GM12865 (cell line): ENCODE measurements around the gene CCDC183.
"Not testable (repeated sequence)": the region's sequence is repeated elsewhere in the genome, so short reads cannot be mapped to it uniquely, and the experiment has no call there.

ENCODE experiments used
- DNase-seq: peaks from one replicate; pipeline ENCODE4 v3.0.0; 2010; ENCODE audit warnings: low read depth
- H3K4me3 ChIP-seq: 2 replicates; pipeline ENCODE4 v1.5.1; 2011; ENCODE audit warnings: mild to moderate bottlenecking, low read depth, low read length, control low read depth
- TF ChIP-seq, protein P1 (sequence below): IDR thresholded peaks from 2 replicates; pipeline ENCODE4 v1.5.1; 2011; ENCODE audit warnings: low read length, control low read depth, low read depth, inconsistent platforms; ENCODE audit not compliant: insufficient read depth; ENCODE audit errors: missing control alignments

The CCDC183 gene

DNA sequence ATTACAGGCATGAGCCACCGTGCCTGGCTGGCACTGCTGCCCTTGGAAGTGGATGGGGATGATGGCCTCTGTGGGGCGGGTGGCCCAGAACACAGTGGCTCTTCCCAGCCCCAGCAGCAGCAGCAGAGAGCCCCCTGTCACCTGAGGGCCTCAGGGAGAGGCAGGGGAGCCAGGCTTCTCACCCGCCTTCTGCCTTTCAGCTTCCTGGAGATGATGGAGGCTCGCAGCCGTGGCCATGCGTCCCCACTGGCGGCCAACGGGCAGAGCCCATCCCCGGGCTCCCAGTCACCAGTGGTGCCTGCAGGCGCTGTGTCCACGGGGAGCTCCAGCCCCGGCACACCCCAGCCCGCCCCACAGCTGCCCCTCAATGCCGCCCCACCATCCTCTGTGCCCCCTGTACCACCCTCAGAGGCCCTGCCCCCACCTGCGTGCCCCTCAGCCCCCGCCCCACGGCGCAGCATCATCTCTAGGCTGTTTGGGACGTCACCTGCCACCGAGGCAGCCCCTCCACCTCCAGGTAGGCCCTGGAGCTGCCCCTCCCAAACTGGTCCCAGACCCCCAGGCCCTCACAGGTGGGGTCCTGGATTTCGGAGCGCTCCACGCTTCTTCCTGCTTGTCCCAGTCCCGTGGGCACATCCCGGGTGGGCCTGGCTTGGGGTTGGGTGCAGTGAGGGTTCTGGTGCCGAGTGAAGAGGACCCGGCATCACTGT lies 41.2 kb downstream of the CCDC183 start:
- TF ChIP-seq, protein P1, sequence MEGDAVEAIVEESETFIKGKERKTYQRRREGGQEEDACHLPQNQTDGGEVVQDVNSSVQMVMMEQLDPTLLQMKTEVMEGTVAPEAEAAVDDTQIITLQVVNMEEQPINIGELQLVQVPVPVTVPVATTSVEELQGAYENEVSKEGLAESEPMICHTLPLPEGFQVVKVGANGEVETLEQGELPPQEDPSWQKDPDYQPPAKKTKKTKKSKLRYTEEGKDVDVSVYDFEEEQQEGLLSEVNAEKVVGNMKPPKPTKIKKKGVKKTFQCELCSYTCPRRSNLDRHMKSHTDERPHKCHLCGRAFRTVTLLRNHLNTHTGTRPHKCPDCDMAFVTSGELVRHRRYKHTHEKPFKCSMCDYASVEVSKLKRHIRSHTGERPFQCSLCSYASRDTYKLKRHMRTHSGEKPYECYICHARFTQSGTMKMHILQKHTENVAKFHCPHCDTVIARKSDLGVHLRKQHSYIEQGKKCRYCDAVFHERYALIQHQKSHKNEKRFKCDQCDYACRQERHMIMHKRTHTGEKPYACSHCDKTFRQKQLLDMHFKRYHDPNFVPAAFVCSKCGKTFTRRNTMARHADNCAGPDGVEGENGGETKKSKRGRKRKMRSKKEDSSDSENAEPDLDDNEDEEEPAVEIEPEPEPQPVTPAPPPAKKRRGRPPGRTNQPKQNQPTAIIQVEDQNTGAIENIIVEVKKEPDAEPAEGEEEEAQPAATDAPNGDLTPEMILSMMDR: no peak
- no peak overlapping the region for H3K4me3 ChIP-seq

DNA sequence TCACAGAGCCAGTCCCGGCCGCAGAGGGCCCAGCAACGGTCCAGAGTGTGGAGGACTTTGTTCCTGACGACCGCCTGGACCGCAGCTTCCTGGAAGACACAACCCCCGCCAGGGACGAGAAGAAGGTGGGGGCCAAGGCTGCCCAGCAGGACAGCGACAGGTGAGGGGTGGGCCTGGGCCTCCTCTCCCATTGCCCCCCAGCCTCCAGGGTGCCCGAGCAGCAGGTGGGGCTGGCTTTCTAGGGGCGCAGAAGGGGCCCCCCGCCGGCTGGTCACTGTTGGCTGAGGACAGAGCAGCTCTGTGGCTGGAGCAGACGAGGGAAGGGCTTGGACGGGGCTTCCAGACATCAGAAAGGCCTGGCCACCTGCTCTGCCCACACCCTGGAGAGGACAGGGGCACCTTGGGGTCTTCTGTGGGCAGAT lies 41.7 kb downstream of the CCDC183 start:
- H3K4me3 ChIP-seq, DNase-seq: not testable (repeated sequence)

More for the DNA sequence above, 41.2 kb downstream of the CCDC183 start:
- DNase-seq: no peak

DNA sequence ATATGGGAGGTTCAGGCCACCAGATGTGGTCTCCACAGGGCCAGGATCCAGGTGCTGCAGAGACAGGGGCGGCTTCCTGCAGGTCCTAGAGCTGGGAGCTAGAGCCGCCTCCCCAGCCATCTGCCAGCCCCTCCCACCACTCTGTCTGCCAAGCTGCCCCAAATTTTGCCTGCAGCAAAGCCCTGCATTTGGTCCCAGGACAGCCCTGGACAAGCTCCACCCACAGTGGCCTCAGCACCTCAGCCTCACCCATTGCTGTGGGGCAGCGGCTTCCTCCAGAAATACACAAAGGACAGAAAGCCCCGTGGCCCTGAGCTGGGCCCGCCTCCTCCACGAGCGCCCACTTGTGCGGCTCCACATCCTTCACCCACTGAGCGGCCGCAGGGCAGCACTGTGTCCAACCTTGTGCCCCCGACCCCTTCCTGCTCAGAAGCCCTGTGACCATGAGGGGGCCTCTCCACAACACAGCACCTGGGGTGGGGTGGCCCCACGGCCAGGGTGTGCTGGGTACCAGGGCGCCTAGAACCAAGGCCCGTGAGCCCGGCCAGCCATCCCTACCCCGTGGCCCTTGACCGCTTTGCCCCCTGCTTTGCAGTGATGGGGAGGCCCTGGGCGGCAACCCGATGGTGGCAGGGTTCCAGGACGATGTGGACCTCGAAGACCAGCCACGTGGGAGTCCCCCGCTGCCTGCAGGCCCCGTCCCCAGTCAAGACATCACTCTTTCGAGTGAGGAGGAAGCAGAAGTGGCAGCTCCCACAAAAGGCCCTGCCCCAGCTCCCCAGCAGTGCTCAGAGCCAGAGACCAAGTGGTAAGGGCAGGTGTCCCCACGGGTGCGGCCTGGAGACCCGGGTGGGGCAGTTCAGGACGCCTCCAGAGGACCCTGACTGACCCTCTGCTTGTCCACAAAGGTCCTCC lies 42.4 kb downstream of the CCDC183 start:
- TF ChIP-seq, protein P1: no peak
- DNase-seq: no peak
- no peak overlapping the region for H3K4me3 ChIP-seq

DNA sequence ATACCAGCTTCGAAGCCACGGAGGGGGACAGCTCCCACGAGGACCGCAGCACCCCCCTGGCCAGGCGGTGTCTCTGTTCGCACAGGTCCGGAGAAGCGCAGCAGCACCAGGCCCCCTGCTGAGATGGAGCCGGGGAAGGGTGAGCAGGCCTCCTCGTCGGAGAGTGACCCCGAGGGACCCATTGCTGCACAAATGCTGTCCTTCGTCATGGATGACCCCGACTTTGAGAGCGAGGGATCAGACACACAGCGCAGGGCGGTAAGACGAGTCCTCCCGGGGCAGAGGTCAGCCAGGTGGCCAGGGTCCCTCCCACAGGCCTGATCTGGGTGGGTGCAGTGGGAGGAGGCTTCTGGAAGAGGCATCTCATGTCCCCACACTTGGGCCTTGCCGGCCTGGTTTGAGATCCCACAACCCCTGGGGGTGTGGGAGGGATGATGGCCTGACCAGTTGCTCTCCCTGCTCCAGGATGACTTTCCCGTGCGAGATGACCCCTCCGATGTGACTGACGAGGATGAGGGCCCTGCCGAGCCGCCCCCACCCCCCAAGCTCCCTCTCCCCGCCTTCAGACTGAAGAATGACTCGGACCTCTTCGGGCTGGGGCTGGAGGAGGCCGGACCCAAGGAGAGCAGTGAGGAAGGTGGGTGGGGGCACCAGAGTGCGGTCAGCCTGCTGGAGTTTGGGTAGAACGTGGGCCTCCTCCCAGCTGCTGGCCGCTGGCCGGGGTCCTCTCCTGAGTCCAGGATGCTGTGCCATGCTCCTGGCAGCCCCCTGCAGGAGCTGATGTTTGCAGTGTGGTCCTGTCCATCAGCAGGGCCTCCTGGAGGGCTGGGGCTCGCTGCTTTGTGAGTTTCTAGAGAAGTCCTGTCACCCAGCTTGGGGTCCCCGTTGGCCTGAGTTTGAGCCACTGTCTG lies 43.3 kb downstream of the CCDC183 start:
- DNase-seq: no peak
- TF ChIP-seq, protein P1: no peak
- H3K4me3 ChIP-seq: no peak overlapping the region

DNA sequence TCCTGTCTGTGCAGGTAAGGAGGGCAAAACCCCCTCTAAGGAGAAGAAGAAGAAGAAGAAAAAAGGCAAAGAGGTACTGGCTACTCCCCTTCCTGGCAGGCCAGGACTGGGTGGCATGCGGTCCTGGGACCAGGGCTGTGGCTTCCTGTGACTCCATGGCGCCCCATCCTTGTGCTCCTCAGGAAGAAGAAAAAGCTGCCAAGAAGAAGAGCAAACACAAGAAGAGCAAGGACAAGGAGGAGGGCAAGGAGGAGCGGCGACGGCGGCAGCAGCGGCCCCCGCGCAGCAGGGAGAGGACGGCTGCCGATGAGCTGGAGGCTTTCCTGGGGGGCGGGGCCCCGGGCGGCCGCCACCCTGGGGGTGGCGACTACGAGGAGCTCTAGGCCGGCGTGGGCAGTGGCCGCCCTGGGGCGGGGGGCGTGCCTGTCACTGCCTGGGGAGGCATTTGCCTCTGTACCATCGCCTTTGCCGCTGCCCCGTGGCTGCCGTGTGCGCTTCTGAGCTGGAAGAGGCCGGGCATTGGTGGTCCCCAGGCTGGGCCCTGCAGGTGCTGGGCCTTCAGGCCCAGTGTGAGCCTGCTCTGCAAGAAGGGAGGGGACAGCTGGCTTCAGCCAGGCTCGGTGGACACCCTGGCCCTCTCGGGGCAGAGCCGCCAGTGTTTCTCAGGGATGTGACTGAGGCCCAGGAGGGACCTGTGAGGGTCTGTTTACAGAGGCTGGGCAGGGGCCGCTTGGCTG lies 44.2 kb downstream of the CCDC183 start:
- TF ChIP-seq, protein P1: no peak
- H3K4me3 ChIP-seq: no peak overlapping the region
- DNase-seq: no peak

DNA sequence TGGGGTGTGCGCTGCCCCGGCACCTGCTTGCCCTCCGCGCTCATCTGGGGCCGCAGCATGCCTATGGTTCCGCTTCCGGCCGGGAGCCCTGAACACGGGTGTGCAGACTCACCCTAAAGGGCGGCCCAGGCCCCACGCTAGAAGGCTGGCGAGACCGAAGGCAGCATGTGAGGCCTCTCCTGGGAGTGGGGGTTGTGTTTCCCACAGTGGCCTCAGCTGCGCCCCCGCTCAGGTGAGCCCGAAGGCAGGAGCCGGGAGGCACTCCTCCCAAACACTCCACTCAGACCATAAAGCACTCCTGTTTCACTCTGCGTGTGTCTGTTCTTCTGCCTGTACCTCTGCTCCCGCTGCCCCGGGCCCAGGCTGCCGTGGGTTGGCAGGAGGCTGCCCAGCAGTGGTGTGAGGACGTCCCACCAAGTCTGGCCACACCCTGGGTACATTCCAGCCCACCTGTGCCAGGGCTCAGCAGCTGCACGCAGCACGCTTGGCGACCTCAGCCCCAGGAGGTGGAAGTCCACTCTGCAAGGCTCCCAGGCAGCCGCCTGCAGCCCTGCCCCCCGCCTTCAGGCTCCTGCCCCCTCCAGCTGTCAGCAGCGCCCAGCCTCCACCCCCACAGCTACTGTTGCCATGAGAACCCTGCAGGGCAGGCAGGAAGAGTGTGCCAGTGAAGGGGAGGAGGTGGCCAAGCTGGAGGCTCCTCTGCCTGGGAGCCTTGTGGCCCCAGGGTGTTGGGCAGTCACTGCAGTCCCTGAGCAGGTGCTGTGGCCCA lies 44.9 kb downstream of the CCDC183 start:
- TF ChIP-seq, protein P1: no peak
- DNase-seq: no peak
- no peak overlapping the region for H3K4me3 ChIP-seq

DNA sequence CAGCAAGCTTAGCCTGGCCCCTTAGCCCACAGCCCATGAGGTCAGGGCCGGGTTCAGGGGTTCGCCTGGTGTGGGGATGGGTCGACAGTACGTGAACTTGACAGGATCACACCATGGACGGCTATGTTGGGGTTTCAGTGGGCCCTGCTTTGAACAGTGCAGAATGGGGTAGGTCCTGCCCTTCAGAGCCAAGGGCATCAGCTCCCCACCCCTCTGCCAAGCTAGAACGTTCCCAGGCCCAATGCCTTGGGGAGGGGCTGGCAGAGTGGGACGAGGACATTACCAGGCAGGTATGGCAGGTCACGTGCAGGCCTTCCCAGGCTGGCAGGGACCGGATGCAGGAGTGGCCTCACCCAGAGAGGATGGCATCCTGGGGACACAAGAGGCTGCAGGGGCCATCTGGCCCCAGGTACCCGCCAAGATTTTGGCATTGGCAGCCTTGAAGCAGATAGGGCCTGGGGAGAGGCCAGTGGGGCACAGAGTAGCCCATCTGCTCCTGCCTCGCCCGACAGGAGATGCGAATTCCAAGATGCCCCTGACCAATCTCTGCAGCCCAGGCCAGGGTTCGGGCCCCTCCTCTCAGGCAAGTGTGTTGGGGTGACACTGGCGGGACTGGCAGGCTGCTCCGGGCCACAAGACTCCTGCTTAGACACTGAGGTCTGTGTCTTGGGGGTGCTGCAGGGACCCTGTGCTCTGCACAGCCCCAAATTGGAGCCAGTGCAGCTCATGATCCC lies 45.7 kb downstream of the CCDC183 start:
- DNase-seq, H3K4me3 ChIP-seq: not testable (repeated sequence)
